Neural progenitor cell (in vitro differentiated cells): ENCODE results near the gene DDB1. TPM values are rescaled to one million over a fixed set of nuclear protein-coding genes. Genes with fewer than 3 reads are reported as not detected.

ENCODE experiments used
- DNase-seq: peaks from one replicate; pipeline ENCODE4 v3.0.0-alpha.2; 2016; ENCODE audit warnings: low spot score
- H2AFZ ChIP-seq: fragments of 200-600 bp; sonication (generic); replicated peaks from 2 replicates; pipeline ENCODE4 v1.6.1; 2016; ENCODE audit warnings: antibody characterized with exemption
- H3F3A ChIP-seq: fragments of 200-600 bp; sonication (generic); 2 replicates; pipeline ENCODE4 v1.6.1; 2016; ENCODE audit warnings: antibody characterized with exemption, low read depth
- H3K27ac ChIP-seq: fragments of 200-600 bp; sonication (generic); 2 replicates; pipeline ENCODE4 v1.5.1; 2016; ENCODE audit warnings: mild to moderate bottlenecking
- H3K27me3 ChIP-seq: fragments of 200-600 bp; sonication (generic); 2 replicates; pipeline ENCODE4 v1.6.1; 2016; ENCODE audit warnings: mild to moderate bottlenecking, moderate library complexity
- H3K36me3 ChIP-seq: fragments of 200-600 bp; sonication (generic); 2 replicates; pipeline ENCODE4 v1.5.1; 2016
- H3K4me1 ChIP-seq: fragments of 200-600 bp; sonication (generic); 2 replicates; pipeline ENCODE4 v1.6.1; 2016; ENCODE audit warnings: mixed run types
- H3K4me2 ChIP-seq: fragments of 200-600 bp; sonication (generic); 2 replicates; pipeline ENCODE4 v1.6.1; 2016
- H3K4me3 ChIP-seq: fragments of 200-600 bp; sonication (generic); 2 replicates; pipeline ENCODE4 v1.5.1; 2016
- H3K79me2 ChIP-seq: fragments of 200-600 bp; sonication (generic); 2 replicates; pipeline ENCODE4 v1.6.1; 2016; ENCODE audit warnings: low read depth
- H3K9ac ChIP-seq: fragments of 200-600 bp; sonication (generic); 2 replicates; pipeline ENCODE4 v1.6.1; 2016
- H3K9me3 ChIP-seq: fragments of 200-600 bp; sonication (generic); 2 replicates; pipeline ENCODE4 v1.5.1; 2016; ENCODE audit warnings: low read depth
- H4K20me1 ChIP-seq: fragments of 200-600 bp; sonication (generic); 2 replicates; pipeline ENCODE4 v1.6.1; 2016; ENCODE audit warnings: low read depth
- H3K27ac Mint-ChIP-seq: 3 replicates; pipeline ENCODE4 v1.8.0; 2021; ENCODE audit warnings: mixed read lengths
- H3K27me3 Mint-ChIP-seq: 2 replicates; pipeline ENCODE4 v1.8.0; 2022; ENCODE audit warnings: low read depth, mild to moderate bottlenecking, inconsistent platforms, moderate library complexity, mixed read lengths; ENCODE audit not compliant: insufficient read depth
- H3K36me3 Mint-ChIP-seq: 3 replicates; pipeline ENCODE4 v1.8.0; 2021; ENCODE audit warnings: mixed read lengths
- H3K4me1 Mint-ChIP-seq: 3 replicates; pipeline ENCODE4 v1.8.0; 2021; ENCODE audit warnings: mixed read lengths
- H3K4me3 Mint-ChIP-seq: 3 replicates; pipeline ENCODE4 v1.8.0; 2021; ENCODE audit warnings: mild to moderate bottlenecking, moderate library complexity, mixed read lengths
- H3K9me3 Mint-ChIP-seq: 3 replicates; pipeline ENCODE4 v1.8.0; 2020; ENCODE audit warnings: mixed read lengths
- EZH2 ChIP-seq: fragments of 200-600 bp; sonication (generic); IDR thresholded peaks from 2 replicates; pipeline ENCODE4 v1.6.1; 2017; ENCODE audit warnings: antibody characterized with exemption, mild to moderate bottlenecking, moderate library complexity
- EZH2phosphoT487 ChIP-seq: fragments of 200-600 bp; sonication (generic); IDR thresholded peaks from 2 replicates; pipeline ENCODE4 v1.6.1; 2017; ENCODE audit warnings: antibody characterized with exemption
- total RNA-seq: library from RNA; depleted of rRNA; stranded (reverse); fragments of >200 nt; gene quantifications from 2 replicates; pipeline ENCODE4 v1.2.3, GENCODE V29; 2015; ENCODE audit warnings: low replicate concordance
- TF ChIP-seq, protein P1 (sequence below): fragments of 200-600 bp; sonication (generic); IDR thresholded peaks from 2 replicates; pipeline ENCODE4 v1.5.1; 2017; ENCODE audit warnings: antibody characterized with exemption, mild to moderate bottlenecking

Gene DDB1
- total RNA-seq, 1 donor from 2014 or later = 275 TPM

- no peak overlapping the region for H2AFZ ChIP-seq
- DNase-seq = no peak
- no peaks in the 10 kb centered on the region for H3K9me3 ChIP-seq
- H4K20me1 ChIP-seq = no peaks in the 10 kb centered on the region
- H3K4me2 ChIP-seq = no peak overlapping the region
- H3F3A ChIP-seq = no peaks in the 10 kb centered on the region
- H3K36me3 Mint-ChIP-seq = peaks cover 9% of the 10 kb centered on the region
- H3K4me3 Mint-ChIP-seq = no peak overlapping the region
- no peak overlapping the region for H3K4me3 ChIP-seq
- no peaks in the 10 kb centered on the region for H3K79me2 ChIP-seq
- no peaks in the 10 kb centered on the region for H3K4me1 ChIP-seq
- no peaks in the 10 kb centered on the region for H3K9me3 Mint-ChIP-seq
- H3K9ac ChIP-seq = peak overlapping the region; percentile 52
- H3K36me3 ChIP-seq = no peaks in the 10 kb centered on the region
- H3K27me3 ChIP-seq = no peaks in the 10 kb centered on the region
- TF ChIP-seq, protein P1, sequence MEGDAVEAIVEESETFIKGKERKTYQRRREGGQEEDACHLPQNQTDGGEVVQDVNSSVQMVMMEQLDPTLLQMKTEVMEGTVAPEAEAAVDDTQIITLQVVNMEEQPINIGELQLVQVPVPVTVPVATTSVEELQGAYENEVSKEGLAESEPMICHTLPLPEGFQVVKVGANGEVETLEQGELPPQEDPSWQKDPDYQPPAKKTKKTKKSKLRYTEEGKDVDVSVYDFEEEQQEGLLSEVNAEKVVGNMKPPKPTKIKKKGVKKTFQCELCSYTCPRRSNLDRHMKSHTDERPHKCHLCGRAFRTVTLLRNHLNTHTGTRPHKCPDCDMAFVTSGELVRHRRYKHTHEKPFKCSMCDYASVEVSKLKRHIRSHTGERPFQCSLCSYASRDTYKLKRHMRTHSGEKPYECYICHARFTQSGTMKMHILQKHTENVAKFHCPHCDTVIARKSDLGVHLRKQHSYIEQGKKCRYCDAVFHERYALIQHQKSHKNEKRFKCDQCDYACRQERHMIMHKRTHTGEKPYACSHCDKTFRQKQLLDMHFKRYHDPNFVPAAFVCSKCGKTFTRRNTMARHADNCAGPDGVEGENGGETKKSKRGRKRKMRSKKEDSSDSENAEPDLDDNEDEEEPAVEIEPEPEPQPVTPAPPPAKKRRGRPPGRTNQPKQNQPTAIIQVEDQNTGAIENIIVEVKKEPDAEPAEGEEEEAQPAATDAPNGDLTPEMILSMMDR = no peak
- TF ChIP-seq EZH2phosphoT487 = no peak
- TF ChIP-seq EZH2 = no peak
- no peak overlapping the region for H3K27ac Mint-ChIP-seq
- H3K4me1 Mint-ChIP-seq = no peaks in the 10 kb centered on the region
- peaks cover 3% of the 10 kb centered on the region for H3K27me3 Mint-ChIP-seq
- H3K27ac ChIP-seq = no peak overlapping the region
These were observed 12.3 kb upstream of the DDB1 start for GRCh38 chr11:61345170-61345610.

DNA sequence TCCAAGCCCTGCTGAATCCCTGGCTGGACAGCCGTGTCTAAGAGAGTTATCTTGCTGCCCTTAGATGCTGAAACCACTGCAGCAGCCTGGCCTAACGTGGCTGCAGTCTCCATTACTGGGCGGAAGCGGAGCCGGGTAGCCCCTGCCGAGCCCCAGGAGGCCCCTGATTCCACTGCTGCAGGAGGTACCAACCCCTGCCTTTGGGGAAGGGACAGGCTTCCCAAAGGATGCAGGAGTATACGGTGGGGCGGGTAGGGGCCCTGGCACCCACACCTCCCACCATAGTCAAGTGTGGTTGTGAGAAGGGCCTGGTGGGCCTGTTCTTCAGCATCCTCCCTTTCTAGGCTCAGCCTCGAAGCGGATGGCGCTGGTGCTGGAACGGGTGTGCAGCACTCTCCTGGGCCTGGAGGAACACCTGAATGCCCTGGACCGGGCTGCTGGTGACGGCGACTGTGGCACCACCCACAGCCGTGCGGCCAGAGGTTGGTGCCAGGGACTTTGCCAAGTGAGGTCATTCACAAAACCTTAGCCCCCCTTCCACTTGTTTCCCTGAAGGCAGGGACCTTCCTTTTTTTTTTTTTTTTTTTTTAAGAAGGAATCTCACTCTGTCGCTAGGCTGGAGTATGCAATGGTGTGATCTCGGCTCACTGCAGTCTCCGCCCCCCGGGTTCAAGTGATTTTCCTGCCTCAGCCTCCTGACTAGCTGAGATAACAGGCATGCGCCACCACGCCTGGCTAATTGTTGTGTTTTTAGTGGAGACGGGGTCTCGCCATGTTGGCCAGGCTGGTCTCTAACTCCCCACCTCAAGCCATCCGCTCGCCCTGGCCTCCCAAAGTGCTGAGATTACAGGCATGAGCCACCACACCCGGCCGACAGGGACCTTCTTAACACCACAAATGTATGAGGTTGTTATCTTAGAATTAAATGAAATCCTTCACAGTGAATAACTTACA, 11.2 kb upstream of the DDB1 start:
- no peak overlapping the region for H3K27ac ChIP-seq
- Mint-ChIP-seq H3K4me1 (no peaks in the 10 kb centered on the region), H3K27ac (no peak overlapping the region), H3K9me3 (no peaks in the 10 kb centered on the region), H3K36me3 (peaks cover 10% of the 10 kb centered on the region), H3K27me3 (peaks cover 3% of the 10 kb centered on the region), H3K4me3 (no peak overlapping the region)
- no peak overlapping the region for H2AFZ ChIP-seq
- no peak overlapping the region for H3K4me2 ChIP-seq
- H3K4me3 ChIP-seq = no peak overlapping the region
- DNase-seq = no peak
- no peak for TF ChIP-seq EZH2phosphoT487
- H4K20me1 ChIP-seq = no peaks in the 10 kb centered on the region
- no peaks in the 10 kb centered on the region for H3F3A ChIP-seq
- H3K9me3 ChIP-seq = no peaks in the 10 kb centered on the region
- H3K79me2 ChIP-seq = no peaks in the 10 kb centered on the region
- H3K36me3 ChIP-seq = no peaks in the 10 kb centered on the region
- peak overlapping the region; percentile 52 for H3K9ac ChIP-seq
- H3K27me3 ChIP-seq = no peaks in the 10 kb centered on the region
- no peaks in the 10 kb centered on the region for H3K4me1 ChIP-seq

DNA sequence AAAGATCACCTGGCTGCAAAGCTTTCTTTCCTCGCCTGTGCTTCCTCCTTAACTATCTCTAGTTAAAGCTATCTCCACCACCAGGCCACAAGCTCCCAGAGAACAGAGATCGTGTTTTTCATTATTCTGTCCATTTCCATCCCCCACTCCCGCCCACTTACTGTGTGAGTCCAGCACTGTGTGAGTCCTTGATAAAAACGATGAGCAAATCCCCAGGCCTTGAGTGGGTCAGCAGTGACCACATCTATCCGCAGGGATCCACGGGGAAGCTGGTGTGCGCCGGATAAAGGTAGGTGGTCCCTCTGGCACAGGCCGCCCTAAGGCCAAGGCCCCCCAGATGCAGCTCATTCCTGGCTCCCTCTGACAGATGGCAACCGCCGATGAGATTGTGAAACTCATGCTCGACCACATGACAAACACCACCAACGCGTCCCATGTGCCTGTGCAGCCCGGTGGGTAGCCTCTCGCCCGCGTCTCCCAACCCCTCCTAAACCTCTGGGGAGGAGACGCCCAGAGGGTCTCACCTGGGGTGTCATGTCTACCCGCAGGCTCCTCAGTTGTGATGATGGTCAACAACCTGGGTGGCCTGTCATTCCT, 9.4 kb upstream of the DDB1 start:
- Mint-ChIP-seq H3K27ac (peak overlapping the region; percentile 60), H3K36me3 (peaks cover 16% of the 10 kb centered on the region), H3K4me3 (no peak overlapping the region), H3K4me1 (no peaks in the 10 kb centered on the region), H3K9me3 (no peaks in the 10 kb centered on the region), H3K27me3 (peaks cover under 1% of the 10 kb centered on the region)
- H3K4me2 ChIP-seq = no peak overlapping the region
- no peaks in the 10 kb centered on the region for H4K20me1 ChIP-seq
- H3K27ac ChIP-seq = no peak overlapping the region
- no peak for DNase-seq
- no peaks in the 10 kb centered on the region for H3K9me3 ChIP-seq
- no peaks in the 10 kb centered on the region for H3K27me3 ChIP-seq
- H3K9ac ChIP-seq = no peak overlapping the region
- TF ChIP-seq EZH2 = no peak
- no peak for TF ChIP-seq EZH2phosphoT487
- TF ChIP-seq, protein P1 = no peak
- H3K4me3 ChIP-seq = no peak overlapping the region
- no peaks in the 10 kb centered on the region for H3K4me1 ChIP-seq
- no peak overlapping the region for H2AFZ ChIP-seq
- H3K79me2 ChIP-seq = no peaks in the 10 kb centered on the region
- H3F3A ChIP-seq = no peaks in the 10 kb centered on the region
- H3K36me3 ChIP-seq = no peaks in the 10 kb centered on the region
